HepG2 (cell line): ENCODE measurements around the gene LRRC3C. TPM values are rescaled to one million over a fixed set of nuclear protein-coding genes. Genes with fewer than 3 reads are reported as not detected.

Experiments used
- ARID5B ChIP-seq: IDR thresholded peaks from 2 replicates; pipeline ENCODE4 v1.4.0; 2020; ENCODE audit warnings: mild to moderate bottlenecking, missing genetic modification reagents
- BCLAF1 ChIP-seq: fragments of 450-650 bp; IDR thresholded peaks from 2 replicates; pipeline ENCODE4 v1.6.1; 2017; ENCODE audit warnings: mild to moderate bottlenecking
- ELF3 ChIP-seq: IDR thresholded peaks from 2 replicates; pipeline ENCODE4 v1.6.1; 2016; ENCODE audit warnings: missing genetic modification reagents, missing compliant biosample characterization
- FOXP4 ChIP-seq: sonication (generic); formaldehyde crosslinking; IDR thresholded peaks from 2 replicates; pipeline ENCODE4 v1.4.0; 2020; ENCODE audit warnings: missing genetic modification reagents
- JDP2 ChIP-seq: sonication (generic); formaldehyde crosslinking; IDR thresholded peaks from 2 replicates; pipeline ENCODE4 v1.8.1; 2022; ENCODE audit warnings: missing genetic modification reagents, borderline replicate concordance
- SIN3B ChIP-seq: fragments of 150-350 bp; IDR thresholded peaks from 2 replicates; pipeline ENCODE4 v1.6.1; 2014; ENCODE audit warnings: low read length
- SOX13 ChIP-seq, 3 experiments: fragments of 450-650 bp in 1 of 3; sonication (generic) in 1 of 3; formaldehyde crosslinking in 1 of 3; IDR thresholded peaks in 2 of 3; conservative IDR thresholded peaks in 1 of 3; 2 replicates each; pipeline versions ENCODE4 v1.5.0 to v1.6.1; 2016 to 2020; ENCODE audit warnings: antibody characterized with exemption in 1 of 3, mild to moderate bottlenecking in 1 of 3, missing compliant biosample characterization in 1 of 3, missing genetic modification reagents in 1 of 3, moderate library complexity in 1 of 3
- TEF ChIP-seq: sonication (generic); formaldehyde crosslinking; IDR thresholded peaks from 2 replicates; pipeline ENCODE4 v1.5.0; 2020; ENCODE audit warnings: missing genetic modification reagents
- ZBTB40 ChIP-seq, 2 experiments: fragments of 450-650 bp in 1 of 2; sonication (generic) in 1 of 2; formaldehyde crosslinking in 1 of 2; IDR thresholded peaks; 2 replicates each; pipeline versions ENCODE4 v1.6.1 to v1.8.0; 2016 to 2022; ENCODE audit warnings: antibody characterized with exemption in 1 of 2, mild to moderate bottlenecking in 1 of 2, missing genetic modification reagents in 1 of 2
- polyA plus RNA-seq, 8 experiments: library from polyadenylated mRNA; depleted of rRNA in 3 of 8; stranded (reverse) in 7 of 8; unstranded in 1 of 8; fragments of >200 nt; fragmentation: Illumina TruSeq in 4 of 8; extraction: Trizol in 4 of 8; gene quantifications; 2 replicates each; pipeline versions ENCODE4 v1.2.1 to v1.2.3, GENCODE V29; 2011 to 2016; ENCODE audit warnings: low read depth in 4 of 8, missing spikeins in 1 of 8, mixed read lengths in 1 of 8; ENCODE audit not compliant: insufficient read depth in 1 of 8
- total RNA-seq, 5 experiments: library from RNA; depleted of rRNA; stranded (reverse); fragments of >200 nt; fragmentation: Illumina TruSeq; extraction: Trizol; gene quantifications; 2 replicates each; pipeline ENCODE4 v1.2.3, GENCODE V29; 2016; ENCODE audit warnings: low read depth in 1 of 5

Gene LRRC3C
- total and polyA plus RNA-seq, 2 of the 13 experiments (the other 11 are each of a cell fraction or from before 2014, with no cell fraction given): 0.17 TPM; not detected in 1

GRCh38 chr17:39934324-39934723 is 6.8 kb downstream of the LRRC3C start (continued):
- TF ChIP-seq ZBTB40 (IDR thresholded peaks at IDR 0.05) (no peak), ZBTB40 (CRISPR knock-in tag; IDR thresholded peaks at IDR 0.05) (no peak), SIN3B (no peak), BCLAF1 (no peak), TEF (CRISPR knock-in tag) (no peak), ELF3 (CRISPR knock-in tag) (peak; percentile 20; the same call in 1 of the 2 replicates), SOX13 (IDR thresholded peaks at IDR 0.05) (no peak), SOX13 (CRISPR knock-in tag; conservative IDR thresholded peaks at IDR 0.05 in 1 of 2, IDR thresholded peaks at IDR 0.05 in 1 of 2) (peak in 1 of 2 experiments; percentile 56; a peak in 1 of 4 replicates), ARID5B (peak; percentile 29; the same call in 1 of the 2 replicates), FOXP4 (peak; percentile 60), JDP2 (no peak)
